Peyer's patch (tissue), 4 donors: Measurements from ENCODE around the gene NPLOC4.
A peak's percentile ranks its signal among the peaks of the same experiment; 100 is the strongest.

Experiments
- POLR2A ChIP-seq, 2 donors: fragments of 450-650 bp; IDR thresholded peaks; one replicate each; pipeline ENCODE4 v1.5.1; 2017; ENCODE audit warnings: antibody characterized with exemption in 2 of 2, mild to moderate bottlenecking in 2 of 2, moderate library complexity in 2 of 2
- TF ChIP-seq, protein P1 (sequence below), 6 experiments: fragments of 450-650 bp in 4 of 6; fragments of 200-600 bp in 2 of 6; sonication (generic) in 1 of 6; IDR thresholded peaks; one replicate each; pipeline ENCODE4 v1.5.1; 2017 to 2019; ENCODE audit warnings: antibody characterized with exemption in 6 of 6, mild to moderate bottlenecking in 3 of 6, moderate library complexity in 1 of 6

- TF ChIP-seq, protein P1, sequence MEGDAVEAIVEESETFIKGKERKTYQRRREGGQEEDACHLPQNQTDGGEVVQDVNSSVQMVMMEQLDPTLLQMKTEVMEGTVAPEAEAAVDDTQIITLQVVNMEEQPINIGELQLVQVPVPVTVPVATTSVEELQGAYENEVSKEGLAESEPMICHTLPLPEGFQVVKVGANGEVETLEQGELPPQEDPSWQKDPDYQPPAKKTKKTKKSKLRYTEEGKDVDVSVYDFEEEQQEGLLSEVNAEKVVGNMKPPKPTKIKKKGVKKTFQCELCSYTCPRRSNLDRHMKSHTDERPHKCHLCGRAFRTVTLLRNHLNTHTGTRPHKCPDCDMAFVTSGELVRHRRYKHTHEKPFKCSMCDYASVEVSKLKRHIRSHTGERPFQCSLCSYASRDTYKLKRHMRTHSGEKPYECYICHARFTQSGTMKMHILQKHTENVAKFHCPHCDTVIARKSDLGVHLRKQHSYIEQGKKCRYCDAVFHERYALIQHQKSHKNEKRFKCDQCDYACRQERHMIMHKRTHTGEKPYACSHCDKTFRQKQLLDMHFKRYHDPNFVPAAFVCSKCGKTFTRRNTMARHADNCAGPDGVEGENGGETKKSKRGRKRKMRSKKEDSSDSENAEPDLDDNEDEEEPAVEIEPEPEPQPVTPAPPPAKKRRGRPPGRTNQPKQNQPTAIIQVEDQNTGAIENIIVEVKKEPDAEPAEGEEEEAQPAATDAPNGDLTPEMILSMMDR (IDR thresholded peaks at IDR 0.05), result no peak
- TF ChIP-seq POLR2A (IDR thresholded peaks at IDR 0.05), result peak; percentile 57 to 61
Measured at GRCh38 chr17:81683584-81684441, 46.9 kb upstream of the NPLOC4 start, which contains the start of the genes ARL16 and HGS.
